H1 (cell line): ENCODE results near the gene AGBL1. TPM values are rescaled to one million over a fixed set of nuclear protein-coding genes. Genes with fewer than 3 reads are reported as not detected.
A peak's percentile ranks its signal among the peaks of the same experiment; 100 is the strongest.

Experiments
- CTCF ChIA-PET: fragments of 300-600 bp; sonication (Branson Sonifier 250); formaldehyde crosslinking; loops from one replicate; lab custom pipeline; 2021; ENCODE audit not compliant: partially characterized antibody; lab: Charles Lee
- POLR2A ChIA-PET: fragments of 300-600 bp; sonication (Branson Sonifier 250); formaldehyde crosslinking; loops from one replicate; lab custom pipeline; 2021; ENCODE audit warnings: inconsistent platforms; ENCODE audit not compliant: partially characterized antibody; lab: Charles Lee
- DNase-seq, 2 experiments: peaks; one replicate each; pipeline versions ENCODE4 v3.0.0 to v3.0.0-alpha.2; 2010 to 2022; ENCODE audit warnings: low spot score in 2 of 2, low read depth in 1 of 2, mixed read lengths in 1 of 2
- FAIRE-seq: peaks from 2 replicates; lab custom pipeline; 2011; peaks lifted over from hg19 to GRCh38; lab: Jason Lieb, UNC
- H2AFZ ChIP-seq: 2 replicates; pipeline ENCODE4 v1.8.1; 2012; ENCODE audit warnings: low read length, inconsistent platforms
- H2AK5ac ChIP-seq: 2 replicates; pipeline ENCODE4 v1.6.1; 2013; ENCODE audit warnings: low read depth, low read length
- H2BK120ac ChIP-seq: replicated peaks from 2 replicates; pipeline ENCODE3; 2013; ENCODE audit warnings: low read depth, low read length, inconsistent platforms
- H2BK12ac ChIP-seq: 2 replicates; pipeline ENCODE4 v1.6.1; 2013; ENCODE audit warnings: low read depth, low read length
- H2BK15ac ChIP-seq: 2 replicates; pipeline ENCODE4 v1.6.1; 2013; ENCODE audit warnings: low read length
- H2BK20ac ChIP-seq: 2 replicates; pipeline ENCODE4 v1.6.1; 2013; ENCODE audit warnings: low read length
- H2BK5ac ChIP-seq: 2 replicates; pipeline ENCODE4 v1.6.1; 2013; ENCODE audit warnings: low read depth, low read length
- H3K14ac ChIP-seq: 2 replicates; pipeline ENCODE4 v1.6.1; 2013; ENCODE audit warnings: inconsistent platforms; ENCODE audit not compliant: insufficient read length
- H3K18ac ChIP-seq: 2 replicates; pipeline ENCODE4 v1.6.1; 2013; ENCODE audit warnings: low read length; ENCODE audit errors: extremely low read depth
- H3K23ac ChIP-seq: 2 replicates; pipeline ENCODE4 v1.6.1; 2013; ENCODE audit warnings: inconsistent platforms; ENCODE audit not compliant: insufficient read length
- H3K23me2 ChIP-seq: 2 replicates; pipeline ENCODE4 v1.6.1; 2013; ENCODE audit warnings: low read depth, low read length
- H3K27ac ChIP-seq: 2 replicates; pipeline ENCODE4 v1.6.1; 2011; ENCODE audit warnings: low read depth, low read length, inconsistent platforms
- H3K27me3 ChIP-seq, 4 experiments: replicated peaks in 1 of 4; 1 replicate in 1 of 4; 2 replicates in 3 of 4; pipeline versions ENCODE4 v1.6.1 to v1.8.1; 2011 to 2013; ENCODE audit warnings: low read length in 3 of 4, mild to moderate bottlenecking in 3 of 4, inconsistent platforms in 2 of 4, mixed read lengths in 2 of 4, moderate library complexity in 1 of 4; ENCODE audit not compliant: control insufficient read depth in 3 of 4, insufficient read depth in 3 of 4; ENCODE audit errors: extremely low read depth in 1 of 4
- H3K36me3 ChIP-seq, 4 experiments: 2 replicates each; pipeline versions ENCODE4 v1.6.1 to v1.8.1; 2011 to 2013; ENCODE audit warnings: mild to moderate bottlenecking in 4 of 4, low read length in 3 of 4, moderate library complexity in 2 of 4, control low read depth in 1 of 4, inconsistent platforms in 1 of 4; ENCODE audit not compliant: insufficient read depth in 4 of 4, control insufficient read depth in 2 of 4
- H3K4ac ChIP-seq: replicated peaks from 2 replicates; pipeline ENCODE3; 2013; ENCODE audit warnings: low read length, low read depth, mixed read lengths, inconsistent platforms; ENCODE audit not compliant: insufficient read length
- H3K4me1 ChIP-seq, 4 experiments: replicated peaks in 1 of 4; 1 replicate in 1 of 4; 2 replicates in 3 of 4; pipeline versions ENCODE4 v1.6.1 to v1.8.1; 2011 to 2013; ENCODE audit warnings: low read length in 3 of 4, inconsistent platforms in 2 of 4, mixed read lengths in 1 of 4; ENCODE audit not compliant: insufficient read depth in 4 of 4, control insufficient read depth in 3 of 4
- H3K4me2 ChIP-seq, 2 experiments: 2 replicates each; pipeline versions ENCODE4 v1.6.1 to v1.8.1; 2011 to 2013; ENCODE audit warnings: low read depth in 2 of 2, low read length in 2 of 2, control low read depth in 1 of 2, inconsistent platforms in 1 of 2, mild to moderate bottlenecking in 1 of 2; ENCODE audit not compliant: insufficient read depth in 1 of 2
- H3K4me3 ChIP-seq, 4 experiments: fragments of 200-600, 300-600 bp in 1 of 4; sonication (generic), shearing (Covaris generic), sonication (Bioruptor Twin) in 1 of 4; 2 replicates each; pipeline versions ENCODE4 v1.5.1 to v1.8.1; 2011 to 2016; ENCODE audit warnings: low read length in 4 of 4, low read depth in 3 of 4, control low read depth in 2 of 4, inconsistent platforms in 2 of 4, mild to moderate bottlenecking in 2 of 4, mixed read lengths in 1 of 4, moderate library complexity in 1 of 4; ENCODE audit not compliant: insufficient read depth in 2 of 4; ENCODE audit errors: extremely low read depth in 1 of 4
- H3K56ac ChIP-seq: replicated peaks from 2 replicates; pipeline ENCODE3; 2013; ENCODE audit warnings: low read depth, mild to moderate bottlenecking, mixed read lengths, low read length, inconsistent platforms; ENCODE audit not compliant: insufficient read length
- H3K79me1 ChIP-seq: 2 replicates; pipeline ENCODE4 v1.6.1; 2013; ENCODE audit warnings: low read depth, low read length, control low read depth
- H3K79me2 ChIP-seq, 2 experiments: 2 replicates each; pipeline versions ENCODE4 v1.6.1 to v1.8.1; 2012 to 2013; ENCODE audit warnings: low read length in 2 of 2, mild to moderate bottlenecking in 2 of 2, inconsistent platforms in 1 of 2; ENCODE audit not compliant: insufficient read depth in 2 of 2, control insufficient read depth in 1 of 2
- H3K9ac ChIP-seq, 4 experiments: replicated peaks in 1 of 4; 1 replicate in 1 of 4; 2 replicates in 3 of 4; pipeline versions ENCODE4 v1.6.1 to v1.8.1; 2011 to 2013; ENCODE audit warnings: low read depth in 3 of 4, low read length in 3 of 4, control low read depth in 2 of 4, mild to moderate bottlenecking in 2 of 4, moderate library complexity in 2 of 4, inconsistent platforms in 1 of 4; ENCODE audit errors: extremely low read depth in 1 of 4
- H3K9me3 ChIP-seq, 2 experiments: 2 replicates each; pipeline versions ENCODE4 v1.6.1 to v1.8.1; 2012 to 2013; ENCODE audit warnings: mild to moderate bottlenecking in 2 of 2, moderate library complexity in 2 of 2, control low read depth in 1 of 2, inconsistent platforms in 1 of 2, low read depth in 1 of 2, low read length in 1 of 2, mixed read lengths in 1 of 2; ENCODE audit not compliant: insufficient read depth in 2 of 2
- H4K20me1 ChIP-seq, 2 experiments: replicated peaks in 1 of 2; 2 replicates each; pipeline versions ENCODE3 to v1.8.1; 2011 to 2013; ENCODE audit warnings: inconsistent platforms in 2 of 2, low read length in 2 of 2, mild to moderate bottlenecking in 1 of 2; ENCODE audit not compliant: insufficient read depth in 2 of 2, control insufficient read depth in 1 of 2
- H4K5ac ChIP-seq: 2 replicates; pipeline ENCODE4 v1.6.1; 2013; ENCODE audit warnings: low read length, low read depth, mixed read lengths, inconsistent platforms; ENCODE audit not compliant: insufficient read length
- H4K8ac ChIP-seq: 2 replicates; pipeline ENCODE4 v1.8.0; 2013; ENCODE audit warnings: mild to moderate bottlenecking, moderate library complexity, low read length, inconsistent platforms; ENCODE audit not compliant: insufficient read depth; ENCODE audit errors: extremely low read depth
- H4K91ac ChIP-seq: replicated peaks from 2 replicates; pipeline ENCODE3; 2013; ENCODE audit warnings: low read length, mixed read lengths, inconsistent platforms; ENCODE audit not compliant: insufficient read length
- CHD2 ChIP-seq: IDR thresholded peaks from 2 replicates; pipeline ENCODE4 v1.6.1; 2012; ENCODE audit warnings: low read length, improper control_type of control experiment
- CTCF ChIP-seq, 3 experiments: IDR thresholded peaks; 1 replicate in 2 of 3; 2 replicates in 1 of 3; pipeline versions ENCODE4 v1.5.1 to v1.6.1; 2011; ENCODE audit warnings: low read length in 3 of 3, mild to moderate bottlenecking in 3 of 3, inconsistent platforms in 2 of 3, low read depth in 1 of 3, moderate library complexity in 1 of 3; ENCODE audit not compliant: insufficient read depth in 1 of 3; ENCODE audit errors: control extremely low read depth in 1 of 3
- EP300 ChIP-seq, 2 experiments: IDR thresholded peaks; 1 replicate in 1 of 2; 2 replicates in 1 of 2; pipeline ENCODE4 v1.6.1; 2011 to 2012; ENCODE audit warnings: low read depth in 2 of 2, low read length in 2 of 2, mild to moderate bottlenecking in 2 of 2, borderline replicate concordance in 1 of 2, inconsistent platforms in 1 of 2, moderate library complexity in 1 of 2
- GTF2F1 ChIP-seq: IDR thresholded peaks from 2 replicates; pipeline ENCODE4 v1.6.1; 2012; ENCODE audit warnings: low read depth, low read length, improper control_type of control experiment, borderline replicate concordance
- RAD21 ChIP-seq, 2 experiments: IDR thresholded peaks in 1 of 2; conservative IDR thresholded peaks in 1 of 2; 2 replicates each; pipeline ENCODE4 v1.6.1; 2011; ENCODE audit warnings: low read depth in 2 of 2, low read length in 2 of 2, improper control_type of control experiment in 1 of 2, inconsistent platforms in 1 of 2, mild to moderate bottlenecking in 1 of 2, moderate library complexity in 1 of 2
- SIN3A ChIP-seq, 2 experiments: IDR thresholded peaks in 1 of 2; conservative IDR thresholded peaks in 1 of 2; 2 replicates each; pipeline ENCODE4 v1.6.1; 2011 to 2012; ENCODE audit warnings: low read length in 2 of 2, improper control_type of control experiment in 1 of 2, low read depth in 1 of 2, mild to moderate bottlenecking in 1 of 2
- SP4 ChIP-seq: IDR thresholded peaks from 2 replicates; pipeline ENCODE4 v1.6.1; 2012; ENCODE audit warnings: low read length, inconsistent platforms
- SUZ12 ChIP-seq: fragments of 200-600 bp; sonication (generic); IDR thresholded peaks from 2 replicates; pipeline ENCODE4 v1.6.1; 2012; ENCODE audit warnings: mild to moderate bottlenecking, inconsistent platforms, low read length, moderate library complexity, mixed read lengths
- WGBS, 2 experiments: shearing (Covaris generic) in 1 of 2; methylation state at CpG; one replicate each; pipeline versions ENCODE4 v1.1.6 to v1.1.7; 2013 to 2015; ENCODE audit warnings: low lambda C conversion rate in 2 of 2, mixed read lengths in 2 of 2, inconsistent platforms in 1 of 2, low coverage in 1 of 2, missing lambda C conversion rate in 1 of 2; ENCODE audit not compliant: insufficient replicate concordance in 2 of 2, insufficient coverage in 1 of 2, insufficient read length in 1 of 2; ENCODE audit errors: extremely low coverage in 1 of 2, missing lambda C conversion rate in 1 of 2; 5-methylcytosine and 5-hydroxymethylcytosine counted together
- polyA plus RNA-seq, 7 experiments: library from polyadenylated mRNA; depleted of rRNA in 3 of 7; stranded (reverse) in 5 of 7; unstranded in 2 of 7; fragments of >200 nt in 5 of 7; fragments of 200-250 nt in 2 of 7; gene quantifications; 1 replicate in 5 of 7; 2 replicates in 1 of 7; 4 replicates in 1 of 7; pipeline versions ENCODE4 v1.2.1 to v1.2.3, GENCODE V29; 2011 to 2013; ENCODE audit warnings: missing spikeins in 2 of 7, mixed read lengths in 2 of 7
- total RNA-seq: library from RNA; stranded (reverse); fragmentation: NEBNext Ultra II Directional; extraction: Animal tissue kit (Norgen Biotek cat#: 25700); gene quantifications from 2 replicates; pipeline ENCODE4 v1.2.1, GENCODE V29; 2021

Gene AGBL1
- total and polyA plus RNA-seq, 2 of the 8 experiments (the other 6 are each of a cell fraction or from before 2014, with no cell fraction given) = not detected

GRCh38 chr15:86645925-86646500, 566.3 kb downstream of the AGBL1 start:
- Histone ChIP-seq H3K4ac (no peak overlapping the region), H2AFZ (0 out of 2 replicates have a peak overlapping the region, but pooled peaks have one; percentile 3), H4K91ac (no peak overlapping the region), H2BK15ac (no peak overlapping the region), H3K23ac (no peak overlapping the region), H3K9ac (no peak overlapping the region), H3K14ac (no peak overlapping the region), H2BK12ac (no peak overlapping the region), H3K36me3 (no peaks in the 10 kb centered on the region), H3K56ac (no peak overlapping the region), H2BK120ac (no peak overlapping the region), H3K79me2 (no peaks in the 10 kb centered on the region), H4K8ac (no peak overlapping the region), H3K9me3 (no peaks in the 10 kb centered on the region), H2AK5ac (no peak overlapping the region), H3K4me3 (no peak overlapping the region), H3K23me2 (peaks cover 3% of the 10 kb centered on the region; the same call in 1 of the 2 replicates), H3K27ac (no peak overlapping the region), H4K20me1 (no peaks in the 10 kb centered on the region), H3K4me2 (no peak overlapping the region), H3K27me3 (no peaks in the 10 kb centered on the region), H3K79me1 (no peaks in the 10 kb centered on the region), H4K5ac (no peak overlapping the region), H3K18ac (no peak overlapping the region), H2BK5ac (no peak overlapping the region), H3K4me1 (no peaks in the 10 kb centered on the region), H2BK20ac (no peak overlapping the region)
- DNase-seq (no peak), FAIRE-seq (no peak)
- ChIA-PET CTCF (interaction anchor here (0.9 to 1.6 kb wide), 3 partner anchors 8 to 25 kb away, joined by 3 to 7 read pairs (median 6); no protein-coding TSS in a partner anchor), POLR2A (no interaction called here)
- WGBS, 2 experiments = 92% methylated on average over 7 of the region's 7 CpGs; no CpG with 5 or more reads in 1 of the 2 experiments
- no peak for TF ChIP-seq SP4
- TF ChIP-seq CHD2 = no peak
- no peak for TF ChIP-seq RAD21 (IDR thresholded peaks at IDR 0.05 in 1 of 2, conservative IDR thresholded peaks at IDR 0.05 in 1 of 2; ENCODE audit: low read depth in 2 of 2, low read length in 2 of 2)
- TF ChIP-seq CTCF (IDR thresholded peaks at IDR 0.05; ENCODE audit: control extremely low read depth in 1 of 3, insufficient read depth in 1 of 3, low read depth in 1 of 3, low read length in 3 of 3) = no peak
- TF ChIP-seq SUZ12 = no peak
- TF ChIP-seq EP300 (IDR thresholded peaks at IDR 0.05; ENCODE audit: borderline replicate concordance in 1 of 2, low read depth in 2 of 2, low read length in 2 of 2) = no peak
- TF ChIP-seq GTF2F1 = no peak
- TF ChIP-seq SIN3A (conservative IDR thresholded peaks at IDR 0.05 in 1 of 2, IDR thresholded peaks at IDR 0.05 in 1 of 2; ENCODE audit: low read depth in 1 of 2, low read length in 2 of 2) = no peak
